GM18870 (cell line): Measurements from ENCODE around the gene ERGIC1.
"Not testable (repeated sequence)": the region's sequence is repeated elsewhere in the genome, so short reads cannot be mapped to it uniquely, and the experiment has no call there.

ENCODE experiments used
- ATAC-seq: cut with Tn5 transposase; IDR thresholded peaks from one replicate; pipeline ENCODE4 v1.9.1; 2021; ENCODE audit warnings: moderate library complexity; ENCODE audit not compliant: unreplicated experiment

The ERGIC1 gene

GRCh38 chr5:172862165-172862801 is 28.2 kb downstream of the ERGIC1 start:
- no peak for ATAC-seq

GRCh38 chr5:172864171-172864570 is 30.1 kb downstream of the ERGIC1 start:
- ATAC-seq, result not testable (repeated sequence)

- ATAC-seq, result no peak
These were observed 30.7 kb downstream of the ERGIC1 start for GRCh38 chr5:172864747-172865146.

- ATAC-seq, result no peak
These were observed 32.3 kb downstream of the ERGIC1 start for GRCh38 chr5:172866378-172866777.

- ATAC-seq, result no peak
These were observed 33.0 kb downstream of the ERGIC1 start for GRCh38 chr5:172866802-172867748.

- no peak for ATAC-seq
These were observed 33.8 kb downstream of the ERGIC1 start for GRCh38 chr5:172867761-172868435.

GRCh38 chr5:172868436-172868923 is 34.4 kb downstream of the ERGIC1 start:
- ATAC-seq, result no peak

- ATAC-seq, result no peak
These were observed 35.0 kb downstream of the ERGIC1 start for GRCh38 chr5:172868924-172869591.

- ATAC-seq, result no peak
These were observed 35.6 kb downstream of the ERGIC1 start for GRCh38 chr5:172869691-172870090.

GRCh38 chr5:172870291-172870714 is 36.3 kb downstream of the ERGIC1 start:
- no peak for ATAC-seq

GRCh38 chr5:172870715-172871461 is 36.8 kb downstream of the ERGIC1 start:
- no peak for ATAC-seq

GRCh38 chr5:172871536-172871935 is 37.5 kb downstream of the ERGIC1 start:
- ATAC-seq, result no peak

- no peak for ATAC-seq
These were observed 37.9 kb downstream of the ERGIC1 start for GRCh38 chr5:172871982-172872381.

GRCh38 chr5:172872997-172873491 is 39.0 kb downstream of the ERGIC1 start:
- no peak for ATAC-seq

- ATAC-seq, result no peak
These were observed 39.5 kb downstream of the ERGIC1 start for GRCh38 chr5:172873513-172873912.

- no peak for ATAC-seq
These were observed 40.8 kb downstream of the ERGIC1 start for GRCh38 chr5:172874647-172875504.

GRCh38 chr5:172875505-172876279 is 41.6 kb downstream of the ERGIC1 start:
- ATAC-seq, result no peak

GRCh38 chr5:172876578-172876977 is 42.5 kb downstream of the ERGIC1 start:
- ATAC-seq, result no peak
